Keratinocyte (primary cell): ENCODE data around the gene GPR176. TPM values are rescaled to one million over a fixed set of nuclear protein-coding genes. Genes with fewer than 3 reads are reported as not detected.

ENCODE experiments used
- DNase-seq: peaks from one replicate; pipeline ENCODE4 v3.0.0-alpha.2; 2011; ENCODE audit warnings: low read depth, missing footprints, low spot score
- FAIRE-seq: peaks from 2 replicates; lab custom pipeline; 2011; peaks lifted over from hg19 to GRCh38; lab: Jason Lieb, UNC
- H2AFZ ChIP-seq: 2 replicates; pipeline ENCODE4 v1.6.0; 2012; ENCODE audit warnings: low read length, control low read depth, inconsistent platforms; ENCODE audit not compliant: control insufficient read depth
- H3K27ac ChIP-seq: 2 replicates; pipeline ENCODE4 v1.5.1; 2011; ENCODE audit warnings: low read length; ENCODE audit not compliant: control insufficient read depth, insufficient read depth
- H3K27me3 ChIP-seq: 3 replicates; pipeline ENCODE4 v1.6.0; 2011; ENCODE audit warnings: low read length; ENCODE audit not compliant: control insufficient read depth, insufficient read depth; ENCODE audit errors: extremely low read depth
- H3K36me3 ChIP-seq, 2 experiments: 2 replicates in 1 of 2; 3 replicates in 1 of 2; pipeline ENCODE4 v1.5.1; 2011; ENCODE audit warnings: low read length in 2 of 2, mild to moderate bottlenecking in 1 of 2; ENCODE audit not compliant: control insufficient read depth in 2 of 2, insufficient read depth in 2 of 2; ENCODE audit errors: extremely low read depth in 1 of 2
- H3K4me1 ChIP-seq: 3 replicates; pipeline ENCODE4 v1.5.1; 2011; ENCODE audit warnings: low read length; ENCODE audit not compliant: control insufficient read depth, insufficient read depth; ENCODE audit errors: extremely low read depth
- H3K4me2 ChIP-seq: 3 replicates; pipeline ENCODE4 v1.6.0; 2011; ENCODE audit warnings: low read depth, low read length; ENCODE audit not compliant: control insufficient read depth, insufficient read depth; ENCODE audit errors: extremely low read depth
- H3K4me3 ChIP-seq, 3 experiments: fragments of 200-600 bp in 1 of 3; sonication (generic) in 1 of 3; 2 replicates in 2 of 3; 3 replicates in 1 of 3; pipeline ENCODE4 v1.5.1; 2011 to 2016; ENCODE audit warnings: low read length in 3 of 3, mild to moderate bottlenecking in 3 of 3, control low read depth in 2 of 3, inconsistent platforms in 1 of 3, low read depth in 1 of 3, mixed read lengths in 1 of 3, mixed run types in 1 of 3, moderate library complexity in 1 of 3; ENCODE audit not compliant: control insufficient read depth in 2 of 3, insufficient read depth in 2 of 3; ENCODE audit errors: extremely low read depth in 1 of 3
- H3K79me2 ChIP-seq: 2 replicates; pipeline ENCODE4 v1.6.0; 2012; ENCODE audit warnings: low read length; ENCODE audit not compliant: control insufficient read depth, insufficient read depth
- H3K9ac ChIP-seq: 3 replicates; pipeline ENCODE4 v1.6.0; 2011; ENCODE audit warnings: low read length; ENCODE audit not compliant: control insufficient read depth, insufficient read depth; ENCODE audit errors: extremely low read depth
- H3K9me1 ChIP-seq: 3 replicates; pipeline ENCODE4 v1.6.0; 2011; ENCODE audit warnings: low read length; ENCODE audit not compliant: control insufficient read depth, insufficient read depth; ENCODE audit errors: extremely low read depth
- H3K9me3 ChIP-seq: 2 replicates; pipeline ENCODE4 v1.5.1; 2012; ENCODE audit warnings: low read depth, low read length; ENCODE audit not compliant: control insufficient read depth
- H4K20me1 ChIP-seq: 3 replicates; pipeline ENCODE4 v1.6.0; 2011; ENCODE audit warnings: low read length; ENCODE audit not compliant: control insufficient read depth, insufficient read depth; ENCODE audit errors: extremely low read depth
- EZH2 ChIP-seq: IDR thresholded peaks from one replicate; pipeline ENCODE4 v1.6.1; 2012; ENCODE audit warnings: inconsistent platforms, mild to moderate bottlenecking, low read length, moderate library complexity
- dilution Hi-C: fragments of 300-500 bp; cut with MboI; formaldehyde crosslinking; loops from one replicate; pipeline ENCODE4 v1.7.0; 2020; ENCODE audit warnings: low sequenced_read_pairs; ENCODE audit not compliant: extremely low pct_ligation_motif_present
- polyA plus RNA-seq, 5 experiments: library from polyadenylated mRNA; depleted of rRNA in 3 of 5; stranded (reverse) in 3 of 5; stranded (forward) in 1 of 5; unstranded in 1 of 5; fragments of >200 nt; gene quantifications; 1 replicate in 1 of 5; 2 replicates in 3 of 5; 3 replicates in 1 of 5; pipeline versions ENCODE4 v1.2.1 to v1.2.3, GENCODE V29; 2011 to 2012; ENCODE audit warnings: missing spikeins in 2 of 5, low read depth in 1 of 5, low replicate concordance in 1 of 5
- TF ChIP-seq, protein P1 (sequence below), 3 experiments: IDR thresholded peaks in 1 of 3; conservative IDR thresholded peaks in 1 of 3; optimal IDR thresholded peaks in 1 of 3; 2 replicates in 2 of 3; 3 replicates in 1 of 3; pipeline versions ENCODE3 to v1.5.1; 2011; ENCODE audit warnings: low read length in 3 of 3, mild to moderate bottlenecking in 3 of 3, moderate library complexity in 2 of 3, control low read depth in 1 of 3, inconsistent platforms in 1 of 3; ENCODE audit not compliant: insufficient read depth in 2 of 3; ENCODE audit errors: extremely low read depth in 1 of 3

GPR176 gene
- polyA plus RNA-seq, 1 donor (not counting 4 experiments of a cell fraction or from before 2014, with no cell fraction given): 12.5 TPM

DNA sequence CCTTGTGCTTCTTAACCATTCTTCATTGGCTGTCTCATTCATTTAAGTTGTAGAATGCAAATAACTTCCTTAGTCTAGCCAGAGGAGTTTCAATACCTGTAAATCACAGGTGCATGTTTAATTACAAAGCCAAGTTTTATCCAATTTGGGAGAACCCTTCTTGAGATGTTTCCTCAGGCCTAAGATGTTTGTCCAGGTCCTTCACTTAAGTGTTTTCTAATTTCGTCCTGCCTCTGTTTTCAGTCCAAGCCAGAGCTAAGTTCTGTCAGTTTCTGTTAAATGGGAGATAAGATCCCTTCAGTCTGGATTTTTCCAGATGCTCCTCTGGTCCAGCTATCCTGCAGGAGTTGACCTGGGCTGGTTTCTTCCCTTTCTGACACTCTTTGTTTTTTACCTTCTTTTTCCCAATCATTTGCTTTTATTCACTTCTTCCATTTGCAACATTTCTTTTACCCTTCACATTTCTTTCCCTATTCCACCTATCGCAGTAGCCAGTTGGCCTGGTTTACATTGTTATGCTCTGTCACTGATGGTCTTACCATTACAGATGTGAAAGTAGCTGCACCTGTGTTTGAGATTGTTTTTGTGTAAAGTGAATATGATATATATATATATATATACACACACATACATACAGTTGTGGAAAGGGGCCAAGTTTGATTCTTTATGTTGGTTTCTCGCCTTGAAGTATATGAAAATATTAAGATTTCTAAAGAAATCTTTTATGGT is 48.4 kb upstream of the GPR176 start:
- no peak for FAIRE-seq

DNA sequence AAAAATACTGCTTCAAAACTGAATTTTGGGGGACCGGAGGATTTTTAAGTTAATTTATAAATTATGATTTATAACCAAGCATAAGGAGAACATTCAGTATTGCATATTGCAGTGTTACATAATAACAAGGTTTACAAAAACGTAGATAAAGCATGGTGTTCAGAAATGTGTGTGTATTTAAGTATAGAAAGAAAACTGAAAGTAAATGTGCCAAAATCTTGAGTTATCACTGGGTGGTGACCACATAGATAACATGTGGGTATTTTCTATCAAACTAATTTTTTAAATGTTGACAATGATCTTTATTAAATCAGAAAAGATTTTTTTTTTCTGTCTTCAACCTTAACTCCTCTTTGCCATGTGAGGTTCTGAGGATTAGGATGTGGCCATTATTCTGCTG is 46.5 kb upstream of the GPR176 start:
- H2AFZ ChIP-seq: no peak overlapping the region
- H3K79me2 ChIP-seq: peaks cover 19% of the 10 kb centered on the region
- H3K36me3 ChIP-seq: peaks cover 18 to 28% of the 10 kb centered on the region in 2 experiments
- no peak for FAIRE-seq
- DNase-seq: no peak
- no peak overlapping the region for H3K4me3 ChIP-seq
- H3K9me1 ChIP-seq: no peaks in the 10 kb centered on the region
- H3K4me2 ChIP-seq: no peak overlapping the region
- H3K9me3 ChIP-seq: no peaks in the 10 kb centered on the region
- TF ChIP-seq, protein P1, sequence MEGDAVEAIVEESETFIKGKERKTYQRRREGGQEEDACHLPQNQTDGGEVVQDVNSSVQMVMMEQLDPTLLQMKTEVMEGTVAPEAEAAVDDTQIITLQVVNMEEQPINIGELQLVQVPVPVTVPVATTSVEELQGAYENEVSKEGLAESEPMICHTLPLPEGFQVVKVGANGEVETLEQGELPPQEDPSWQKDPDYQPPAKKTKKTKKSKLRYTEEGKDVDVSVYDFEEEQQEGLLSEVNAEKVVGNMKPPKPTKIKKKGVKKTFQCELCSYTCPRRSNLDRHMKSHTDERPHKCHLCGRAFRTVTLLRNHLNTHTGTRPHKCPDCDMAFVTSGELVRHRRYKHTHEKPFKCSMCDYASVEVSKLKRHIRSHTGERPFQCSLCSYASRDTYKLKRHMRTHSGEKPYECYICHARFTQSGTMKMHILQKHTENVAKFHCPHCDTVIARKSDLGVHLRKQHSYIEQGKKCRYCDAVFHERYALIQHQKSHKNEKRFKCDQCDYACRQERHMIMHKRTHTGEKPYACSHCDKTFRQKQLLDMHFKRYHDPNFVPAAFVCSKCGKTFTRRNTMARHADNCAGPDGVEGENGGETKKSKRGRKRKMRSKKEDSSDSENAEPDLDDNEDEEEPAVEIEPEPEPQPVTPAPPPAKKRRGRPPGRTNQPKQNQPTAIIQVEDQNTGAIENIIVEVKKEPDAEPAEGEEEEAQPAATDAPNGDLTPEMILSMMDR (optimal IDR thresholded peaks at IDR 0.05 in 1 of 3, IDR thresholded peaks at IDR 0.05 in 1 of 3, conservative IDR thresholded peaks at IDR 0.05 in 1 of 3; ENCODE audit: extremely low read depth in 1 of 3, insufficient read depth in 2 of 3, low read length in 3 of 3): no peak
- no peak for TF ChIP-seq EZH2
- peaks cover 8% of the 10 kb centered on the region for H3K4me1 ChIP-seq
- no peaks in the 10 kb centered on the region for H3K27me3 ChIP-seq
- H3K9ac ChIP-seq: no peak overlapping the region
- dilution Hi-C loops: no loop called here
- no peaks in the 10 kb centered on the region for H4K20me1 ChIP-seq
- H3K27ac ChIP-seq: no peak overlapping the region

More for the DNA sequence above, 48.4 kb upstream of the GPR176 start:
- Histone ChIP-seq H3K4me2 (no peak overlapping the region), H3K36me3 (peaks cover 25 to 27% of the 10 kb centered on the region in 2 experiments), H3K9ac (no peak overlapping the region), H2AFZ (no peak overlapping the region), H3K79me2 (peaks cover 24% of the 10 kb centered on the region), H3K9me1 (no peaks in the 10 kb centered on the region), H3K4me1 (peaks cover 8% of the 10 kb centered on the region), H3K4me3 (no peak overlapping the region), H4K20me1 (no peaks in the 10 kb centered on the region), H3K27me3 (no peaks in the 10 kb centered on the region), H3K9me3 (no peaks in the 10 kb centered on the region), H3K27ac (no peak overlapping the region)
- dilution Hi-C loops: no loop called here
- DNase-seq: no peak
- no peak for TF ChIP-seq EZH2
- TF ChIP-seq, protein P1 (optimal IDR thresholded peaks at IDR 0.05 in 1 of 3, IDR thresholded peaks at IDR 0.05 in 1 of 3, conservative IDR thresholded peaks at IDR 0.05 in 1 of 3; ENCODE audit: extremely low read depth in 1 of 3, insufficient read depth in 2 of 3, low read length in 3 of 3): no peak
